ENCODE data around the gene UST. TPM values are rescaled to one million over a fixed set of nuclear protein-coding genes. Genes with fewer than 3 reads are reported as not detected.

Gene UST
- total and polyA plus RNA-seq, 2 of the 8 experiments (the other 6 are each of a cell fraction or from before 2014, with no cell fraction given) = 13.5 to 34.5 TPM

DNA sequence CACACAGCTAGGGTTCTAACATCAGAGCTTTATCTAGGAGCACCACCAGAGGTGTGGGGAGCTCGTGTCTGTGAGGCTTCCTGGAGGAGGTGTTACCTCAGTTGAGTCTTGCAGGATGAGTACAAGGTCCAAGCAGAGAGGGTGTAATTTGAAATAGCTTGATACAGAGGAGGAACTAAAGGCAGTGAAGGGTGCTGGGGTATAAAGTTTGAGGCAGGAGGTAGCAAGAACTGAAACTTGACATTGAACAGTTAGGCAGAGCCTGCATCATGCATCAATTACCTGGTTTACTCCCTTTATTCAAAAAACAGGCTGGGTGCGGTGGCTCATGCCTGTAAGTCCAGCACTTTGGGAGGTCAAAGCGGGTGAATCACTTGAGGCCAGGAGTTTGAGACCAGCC, 241.2 kb downstream of the UST start (continued):
- no peak for TF ChIP-seq JUND (IDR thresholded peaks at IDR 0.05; ENCODE audit: low read length)
- no peak for TF ChIP-seq SUZ12 (IDR thresholded peaks at IDR 0.05; ENCODE audit: low read length)
- TF ChIP-seq, protein P1, sequence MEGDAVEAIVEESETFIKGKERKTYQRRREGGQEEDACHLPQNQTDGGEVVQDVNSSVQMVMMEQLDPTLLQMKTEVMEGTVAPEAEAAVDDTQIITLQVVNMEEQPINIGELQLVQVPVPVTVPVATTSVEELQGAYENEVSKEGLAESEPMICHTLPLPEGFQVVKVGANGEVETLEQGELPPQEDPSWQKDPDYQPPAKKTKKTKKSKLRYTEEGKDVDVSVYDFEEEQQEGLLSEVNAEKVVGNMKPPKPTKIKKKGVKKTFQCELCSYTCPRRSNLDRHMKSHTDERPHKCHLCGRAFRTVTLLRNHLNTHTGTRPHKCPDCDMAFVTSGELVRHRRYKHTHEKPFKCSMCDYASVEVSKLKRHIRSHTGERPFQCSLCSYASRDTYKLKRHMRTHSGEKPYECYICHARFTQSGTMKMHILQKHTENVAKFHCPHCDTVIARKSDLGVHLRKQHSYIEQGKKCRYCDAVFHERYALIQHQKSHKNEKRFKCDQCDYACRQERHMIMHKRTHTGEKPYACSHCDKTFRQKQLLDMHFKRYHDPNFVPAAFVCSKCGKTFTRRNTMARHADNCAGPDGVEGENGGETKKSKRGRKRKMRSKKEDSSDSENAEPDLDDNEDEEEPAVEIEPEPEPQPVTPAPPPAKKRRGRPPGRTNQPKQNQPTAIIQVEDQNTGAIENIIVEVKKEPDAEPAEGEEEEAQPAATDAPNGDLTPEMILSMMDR (IDR thresholded peaks at IDR 0.05; ENCODE audit: control extremely low read depth in 1 of 3, insufficient read depth in 1 of 3, low read depth in 1 of 3, low read length in 3 of 3) = no peak
- TF ChIP-seq SRF (IDR thresholded peaks at IDR 0.05; ENCODE audit: low read depth, low read length) = no peak
- TF ChIP-seq, protein P2, sequence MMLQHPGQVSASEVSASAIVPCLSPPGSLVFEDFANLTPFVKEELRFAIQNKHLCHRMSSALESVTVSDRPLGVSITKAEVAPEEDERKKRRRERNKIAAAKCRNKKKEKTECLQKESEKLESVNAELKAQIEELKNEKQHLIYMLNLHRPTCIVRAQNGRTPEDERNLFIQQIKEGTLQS (IDR thresholded peaks at IDR 0.05; ENCODE audit: insufficient read depth, low read depth, low read length) = no peak
- TF ChIP-seq TAF1 (IDR thresholded peaks at IDR 0.05; ENCODE audit: low read depth, low read length) = no peak
- no peak for TF ChIP-seq CHD1 (IDR thresholded peaks at IDR 0.05; ENCODE audit: low read depth, low read length)
- no peak for TF ChIP-seq GABPA (IDR thresholded peaks at IDR 0.05; ENCODE audit: borderline replicate concordance, insufficient read depth, low read length)

Measured in H1 (cell line).